K562 (cell line): Measurements from ENCODE around the gene FBXW8. TPM values are rescaled to one million over a fixed set of nuclear protein-coding genes. Genes with fewer than 3 reads are reported as not detected.
A peak's percentile ranks its signal among the peaks of the same experiment; 100 is the strongest.

Source experiments
- ATAC-seq: fragments of 200-7000 bp; cut with Tn5 transposase; 3 replicates; pipeline ENCODE4 v1.9.1; 2020; ENCODE audit warnings: moderate library complexity
- BruUV-seq: library from RNA; stranded (reverse); fragments of 400-500 nt; replicated peaks from 2 replicates; lab custom pipeline; 2021; lab: Mats Ljungman, UMichigan
- CTCF ChIA-PET: fragments of 300-600 bp; formaldehyde crosslinking; extraction: SDS; loops from one replicate; lab custom pipeline; 2021; ENCODE audit warnings: low intra/inter-chr PET ratio; lab: Yijun Ruan, JAX
- POLR2A ChIA-PET: fragments of 300-600, 350-650 bp; sonication (Branson Sonifier 250); formaldehyde crosslinking; extraction: SDS; loops from one replicate; lab custom pipeline; 2021; ENCODE audit warnings: antibody characterized with exemption, inconsistent platforms; lab: Yijun Ruan, JAX
- DNase-seq, 4 experiments: peaks; one replicate each; pipeline versions ENCODE4 v3.0.0 to v3.0.0-alpha.2; 2011 to 2018; ENCODE audit warnings: low spot score in 3 of 4, mixed read lengths in 3 of 4; ENCODE audit errors: extremely low read depth in 1 of 4
- FAIRE-seq: peaks from 2 replicates; lab custom pipeline; 2011; peaks lifted over from hg19 to GRCh38; lab: Jason Lieb, UNC
- H2AFZ ChIP-seq: 2 replicates; pipeline ENCODE4 v1.6.0; 2011; ENCODE audit warnings: low read depth, low read length, control low read depth, inconsistent platforms
- H3K27ac ChIP-seq: fragments of 200-600 bp; 3 replicates; pipeline ENCODE4 v1.8.0; 2011; ENCODE audit warnings: low read depth, mild to moderate bottlenecking, control low read depth, inconsistent platforms, low read length, moderate library complexity, mixed read lengths; ENCODE audit errors: extremely low read depth
- H3K27me3 ChIP-seq, 2 experiments: fragments of 300-600 bp in 1 of 2; 2 replicates in 1 of 2; 3 replicates in 1 of 2; pipeline versions ENCODE4 v1.6.0 to v1.8.0; 2011; ENCODE audit warnings: inconsistent platforms in 2 of 2, low read length in 2 of 2, mild to moderate bottlenecking in 1 of 2, mixed read lengths in 1 of 2, moderate library complexity in 1 of 2; ENCODE audit not compliant: control insufficient read depth in 2 of 2, insufficient read depth in 2 of 2
- H3K36me3 ChIP-seq: fragments of 300-600 bp; 3 replicates; pipeline ENCODE4 v1.8.0; 2011; ENCODE audit warnings: mild to moderate bottlenecking, low read length, inconsistent platforms; ENCODE audit not compliant: control insufficient read depth, insufficient read depth
- H3K4me1 ChIP-seq, 2 experiments: fragments of 200-600 bp in 1 of 2; replicated peaks in 1 of 2; 2 replicates in 1 of 2; 3 replicates in 1 of 2; pipeline versions ENCODE4 v1.5.1 to v1.8.0; 2011; ENCODE audit warnings: inconsistent platforms in 2 of 2, low read length in 2 of 2, mild to moderate bottlenecking in 1 of 2, mixed read lengths in 1 of 2, moderate library complexity in 1 of 2; ENCODE audit not compliant: control insufficient read depth in 2 of 2, insufficient read depth in 2 of 2
- H3K4me2 ChIP-seq: 2 replicates; pipeline ENCODE4 v1.6.1; 2011; ENCODE audit warnings: low read length, control low read depth, inconsistent platforms, mixed read lengths; ENCODE audit not compliant: insufficient read depth
- H3K4me3 ChIP-seq: fragments of 200-600 bp; sonication (generic), shearing (Covaris generic); 2 replicates; pipeline ENCODE4 v1.5.1; 2016; ENCODE audit warnings: control low read depth, inconsistent platforms
- H3K79me2 ChIP-seq: fragments of 200-600 bp; 3 replicates; pipeline ENCODE4 v1.8.0; 2011; ENCODE audit warnings: low read length, inconsistent platforms; ENCODE audit not compliant: control insufficient read depth, insufficient read depth
- H3K9ac ChIP-seq, 2 experiments: 2 replicates each; pipeline versions ENCODE4 v1.6.0 to v1.6.1; 2011; ENCODE audit warnings: low read depth in 2 of 2, low read length in 2 of 2, control low read depth in 1 of 2, inconsistent platforms in 1 of 2, mild to moderate bottlenecking in 1 of 2, mixed read lengths in 1 of 2; ENCODE audit not compliant: insufficient read depth in 1 of 2
- H3K9me1 ChIP-seq: one replicate; pipeline ENCODE4 v1.6.0; 2011; ENCODE audit warnings: inconsistent platforms, mild to moderate bottlenecking, low read length, moderate library complexity; ENCODE audit not compliant: control insufficient read depth, insufficient read depth
- H3K9me3 ChIP-seq: replicated peaks from 2 replicates; pipeline ENCODE4 v1.5.1; 2011; ENCODE audit warnings: low read depth, low read length, inconsistent platforms; ENCODE audit not compliant: control insufficient read depth, insufficient read depth
- H4K20me1 ChIP-seq: replicated peaks from 2 replicates; pipeline ENCODE4 v1.6.1; 2011; ENCODE audit warnings: low read length, inconsistent platforms, mixed read lengths; ENCODE audit not compliant: control insufficient read depth, insufficient read depth
- CBX2 ChIP-seq: fragments of 200-600 bp; sonication (generic); IDR thresholded peaks from one replicate; pipeline ENCODE4 v1.6.1; 2012; ENCODE audit warnings: mild to moderate bottlenecking, low read length, inconsistent platforms; ENCODE audit not compliant: insufficient read depth, poor library complexity, severe bottlenecking
- HCFC1 ChIP-seq: IDR thresholded peaks from 2 replicates; pipeline ENCODE4 v1.6.1; 2012; ENCODE audit warnings: low read depth, low read length, improper control_type of control experiment
- RBM14 ChIP-seq: fragments of 200-400 bp; formaldehyde crosslinking; IDR thresholded peaks from 2 replicates; pipeline ENCODE4 v1.6.1; 2018; ENCODE audit warnings: low read depth, mild to moderate bottlenecking, low read length, moderate library complexity, borderline replicate concordance; ENCODE audit not compliant: insufficient read depth
- ZNF146 ChIP-seq: IDR thresholded peaks from one replicate; pipeline ENCODE4 v1.6.1; 2018; ENCODE audit warnings: missing compliant biosample characterization; ENCODE audit not compliant: unreplicated experiment
- WGBS: fragments of 100-300 bp; shearing (Covaris generic); methylation state at CpG from one replicate; pipeline ENCODE4 v1.1.6; 2016; ENCODE audit warnings: low coverage, mixed read lengths; ENCODE audit not compliant: insufficient coverage; ENCODE audit errors: missing lambda C conversion rate; 5-methylcytosine and 5-hydroxymethylcytosine counted together
- in situ Hi-C: fragments of 300-500 bp; cut with MboI; formaldehyde crosslinking; loops from 4 replicates; pipeline ENCODE4 v1.15.0; 2018; ENCODE audit warnings: inconsistent platforms, mixed read lengths
- intact Hi-C: fragments of 100-400 bp; cut with micrococcal nuclease; formaldehyde crosslinking; loops from 2 replicates; pipeline ENCODE4 v1.14.2; 2022
- polyA plus RNA-seq, 8 experiments: library from polyadenylated mRNA; depleted of rRNA in 4 of 8; stranded (reverse) in 5 of 8; unstranded in 3 of 8; fragments of >200 nt; fragmentation: Nextera tagmentation in 2 of 8; fragmentation: Illumina TruSeq in 1 of 8; extraction: Ambion mirVana in 2 of 8; extraction: Trizol in 1 of 8; gene quantifications; 2 replicates each; pipeline versions ENCODE4 v1.2.1 to v1.2.3, GENCODE V29; 2011 to 2014; ENCODE audit warnings: inconsistent platforms in 1 of 8, missing spikeins in 1 of 8
- total RNA-seq, 7 experiments: library from RNA; depleted of rRNA in 6 of 7; stranded (reverse); fragments of >200 nt in 6 of 7; fragmentation: Illumina TruSeq in 2 of 7; extraction: Trizol in 2 of 7; gene quantifications; 2 replicates each; pipeline versions ENCODE4 v1.2.1 to v1.2.3, GENCODE V29; 2011 to 2021; ENCODE audit warnings: low replicate concordance in 1 of 7
- TF ChIP-seq, protein P1 (sequence below): IDR thresholded peaks from 2 replicates; pipeline ENCODE4 v1.6.1; 2016; ENCODE audit warnings: missing genetic modification characterization, missing compliant biosample characterization

FBXW8 gene
- total and polyA plus RNA-seq, 9 of the 15 experiments (the other 6 are each of a cell fraction or from before 2014, with no cell fraction given) = 0.58 to 8.3 (median 4.4) TPM

DNA sequence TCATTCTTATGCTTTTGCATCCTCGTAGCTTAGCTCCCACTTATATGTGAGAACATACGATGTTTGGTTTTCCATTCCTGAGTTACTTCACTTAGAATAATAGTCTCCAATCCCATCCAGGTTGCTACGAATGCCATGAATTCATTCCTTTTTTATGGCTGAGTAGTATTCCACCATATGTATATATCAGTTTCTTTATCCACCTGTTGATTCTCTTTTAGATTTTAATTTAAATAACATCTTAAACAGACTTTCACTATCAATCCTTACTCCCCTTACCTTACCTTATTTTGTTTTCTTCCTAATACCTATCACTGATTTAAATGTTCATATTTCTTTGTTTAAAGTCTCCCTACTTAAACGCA lies 488 bp upstream of the FBXW8 start (continued):
- TF ChIP-seq, protein P1, sequence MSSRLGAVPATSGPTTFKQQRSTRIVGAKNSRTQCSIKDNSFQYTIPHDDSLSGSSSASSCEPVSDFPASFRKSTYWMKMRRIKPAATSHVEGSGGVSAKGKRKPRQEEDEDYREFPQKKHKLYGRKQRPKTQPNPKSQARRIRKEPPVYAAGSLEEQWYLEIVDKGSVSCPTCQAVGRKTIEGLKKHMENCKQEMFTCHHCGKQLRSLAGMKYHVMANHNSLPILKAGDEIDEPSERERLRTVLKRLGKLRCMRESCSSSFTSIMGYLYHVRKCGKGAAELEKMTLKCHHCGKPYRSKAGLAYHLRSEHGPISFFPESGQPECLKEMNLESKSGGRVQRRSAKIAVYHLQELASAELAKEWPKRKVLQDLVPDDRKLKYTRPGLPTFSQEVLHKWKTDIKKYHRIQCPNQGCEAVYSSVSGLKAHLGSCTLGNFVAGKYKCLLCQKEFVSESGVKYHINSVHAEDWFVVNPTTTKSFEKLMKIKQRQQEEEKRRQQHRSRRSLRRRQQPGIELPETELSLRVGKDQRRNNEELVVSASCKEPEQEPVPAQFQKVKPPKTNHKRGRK = peak; percentile 51; the same call in 1 of the 2 replicates
- TF ChIP-seq ZNF146 (CRISPR knock-in tag) (peak; percentile 95), HCFC1 (no peak), CBX2 (no peak)

DNA sequence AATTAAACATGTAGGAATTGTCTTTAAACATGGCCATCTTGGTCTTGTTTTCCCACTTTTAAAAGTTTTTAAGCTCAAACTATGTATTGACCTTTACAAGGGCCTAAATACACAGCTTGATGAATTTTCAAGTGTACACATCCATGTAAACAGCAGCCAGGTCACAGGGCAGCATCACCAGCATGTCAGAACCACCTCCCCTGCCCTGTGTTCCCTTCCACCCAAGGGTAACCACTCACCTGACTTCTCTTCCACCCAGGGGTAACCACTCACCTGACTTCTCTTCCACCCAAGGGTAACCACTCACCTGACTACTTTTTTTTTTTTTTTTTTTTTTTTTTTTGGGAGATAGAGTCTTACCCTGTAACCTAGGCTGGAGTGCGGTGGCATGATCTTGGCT lies 4.6 kb downstream of the FBXW8 start:
- BruUV-seq = no TSS peak
- no peak for ATAC-seq
- Histone ChIP-seq H2AFZ (no peak overlapping the region), H3K27ac (no peak overlapping the region), H3K9ac (no peak overlapping the region), H3K9me3 (no peaks in the 10 kb centered on the region), H3K4me2 (no peak overlapping the region), H3K27me3 (no peaks in the 10 kb centered on the region), H3K36me3 (peaks cover 10% of the 10 kb centered on the region; the same call in 2 of the 3 replicates)
- 83% methylated on average over 1 of the region's 1 CpG for WGBS
- DNase-seq = no peak
- ChIA-PET CTCF (no interaction called here), POLR2A (interaction anchor here (0.6 to 0.8 kb wide), 4 partner anchors 23 to 262 kb away, joined by 3 to 4 read pairs (median 3); no protein-coding TSS in a partner anchor)
- in situ Hi-C loops = no loop called here
- FAIRE-seq = no peak
- no peak for TF ChIP-seq RBM14
- TF ChIP-seq, all 486 proteins: peak for 0
- H3K9me1 ChIP-seq = no peaks in the 10 kb centered on the region
- intact Hi-C loops = no loop called here
- H3K4me1 ChIP-seq = peaks cover 27 to 44% of the 10 kb centered on the region in 2 experiments
- peaks cover 58% of the 10 kb centered on the region for H3K79me2 ChIP-seq
- no peak overlapping the region for H3K4me3 ChIP-seq
- H4K20me1 ChIP-seq = no peaks in the 10 kb centered on the region
